OCI-LY3 (cell line): ENCODE measurements around the gene GCNT2.

Source experiments
- H2AFZ ChIP-seq: fragments of 200-600, 300-600 bp; shearing (Covaris generic); 2 replicates; pipeline ENCODE4 v1.6.0; 2014; ENCODE audit warnings: antibody characterized with exemption, low read depth, low read length
- H3K27ac ChIP-seq: fragments of 200-600, 300-600 bp; sonication (generic); 2 replicates; pipeline ENCODE4 v1.5.1; 2014; ENCODE audit warnings: mild to moderate bottlenecking, low read length, moderate library complexity, mixed read lengths
- H3K27me3 ChIP-seq: fragments of 200-600, 300-600 bp; sonication (generic); 2 replicates; pipeline ENCODE4 v1.6.1; 2014; ENCODE audit warnings: low read depth, low read length, mixed read lengths
- H3K36me3 ChIP-seq: fragments of 200-600, 300-600 bp; sonication (generic); replicated peaks from 2 replicates; pipeline ENCODE3; 2014; ENCODE audit warnings: low read depth, low read length, mixed read lengths
- H3K4me1 ChIP-seq: fragments of 300-600, 200-600 bp; sonication (generic); 2 replicates; pipeline ENCODE4 v1.6.1; 2014; ENCODE audit warnings: low read length, mixed read lengths
- H3K4me2 ChIP-seq: fragments of 200-600, 300-600 bp; sonication (generic); 2 replicates; pipeline ENCODE4 v1.6.1; 2014; ENCODE audit warnings: low read length, mixed read lengths
- H3K4me3 ChIP-seq: fragments of 300-600, 200-600 bp; sonication (generic); 2 replicates; pipeline ENCODE4 v1.5.1; 2014; ENCODE audit warnings: antibody characterized with exemption, mild to moderate bottlenecking, low read length, moderate library complexity
- H3K79me2 ChIP-seq: fragments of 300-600, 200-600 bp; shearing (Covaris generic); 2 replicates; pipeline ENCODE4 v1.6.1; 2014; ENCODE audit warnings: mild to moderate bottlenecking, low read length, mixed read lengths
- H3K9ac ChIP-seq: fragments of 300-600, 200-600 bp; shearing (Covaris generic); 2 replicates; pipeline ENCODE4 v1.6.0; 2014; ENCODE audit warnings: mild to moderate bottlenecking, low read length, moderate library complexity
- H3K9me3 ChIP-seq: fragments of 200-600, 300-600 bp; shearing (Covaris generic); 2 replicates; pipeline ENCODE4 v1.6.1; 2014; ENCODE audit warnings: low read length, mixed read lengths; ENCODE audit not compliant: insufficient read depth
- H4K20me1 ChIP-seq: fragments of 200-600, 300-600 bp; sonication (generic); 2 replicates; pipeline ENCODE4 v1.6.1; 2016; ENCODE audit warnings: low read length, mixed read lengths; ENCODE audit not compliant: insufficient read depth
- CTCF ChIP-seq: fragments of 200-600, 300-600 bp; sonication (generic); IDR thresholded peaks from 2 replicates; pipeline ENCODE4 v1.5.1; 2014; ENCODE audit warnings: antibody characterized with exemption, low read length, low read depth
- EZH2phosphoT487 ChIP-seq: fragments of 200-600 bp; shearing (Covaris generic); IDR thresholded peaks from 2 replicates; pipeline ENCODE4 v1.6.1; 2018; ENCODE audit warnings: antibody characterized with exemption, mixed run types, low read depth

Gene GCNT2

GRCh38 chr6:10520468-10520867 is 683 bp upstream of the GCNT2 start:
- no peaks in the 10 kb centered on the region for H3K36me3 ChIP-seq
- H3K27me3 ChIP-seq: no peaks in the 10 kb centered on the region
- no peak overlapping the region for H3K27ac ChIP-seq
- H2AFZ ChIP-seq: peak overlapping the region; percentile 36; the same call in 1 of the 2 replicates
- 0 out of 2 replicates have a peak overlapping the region, but pooled peaks have one; percentile 13 for H3K9ac ChIP-seq
- no peaks in the 10 kb centered on the region for H4K20me1 ChIP-seq
- H3K79me2 ChIP-seq: no peaks in the 10 kb centered on the region
- no peak overlapping the region for H3K4me3 ChIP-seq
- H3K9me3 ChIP-seq: no peaks in the 10 kb centered on the region
- H3K4me1 ChIP-seq: peaks cover 24% of the 10 kb centered on the region
- H3K4me2 ChIP-seq: peak overlapping the region; percentile 33
- TF ChIP-seq CTCF (no peak), EZH2phosphoT487 (no peak)

GRCh38 chr6:10522929-10523573 is 1.9 kb downstream of the GCNT2 start:
- Histone ChIP-seq H3K4me2 (no peak overlapping the region), H3K4me1 (peaks cover 32% of the 10 kb centered on the region), H3K27ac (no peak overlapping the region), H3K9ac (no peak overlapping the region), H4K20me1 (no peaks in the 10 kb centered on the region), H3K36me3 (no peaks in the 10 kb centered on the region), H3K9me3 (no peaks in the 10 kb centered on the region), H3K4me3 (no peak overlapping the region), H3K79me2 (no peaks in the 10 kb centered on the region), H2AFZ (no peak overlapping the region), H3K27me3 (no peaks in the 10 kb centered on the region)
- TF ChIP-seq EZH2phosphoT487: no peak
- no peak for TF ChIP-seq CTCF

GRCh38 chr6:10526156-10526555 is 5.0 kb downstream of the GCNT2 start:
- H3K79me2 ChIP-seq: peaks cover 24% of the 10 kb centered on the region
- no peak overlapping the region for H3K9ac ChIP-seq
- no peak overlapping the region for H3K4me3 ChIP-seq
- H3K27me3 ChIP-seq: no peaks in the 10 kb centered on the region
- H2AFZ ChIP-seq: no peak overlapping the region
- no peak overlapping the region for H3K4me2 ChIP-seq
- H4K20me1 ChIP-seq: no peaks in the 10 kb centered on the region
- no peaks in the 10 kb centered on the region for H3K9me3 ChIP-seq
- TF ChIP-seq CTCF: no peak
- no peak for TF ChIP-seq EZH2phosphoT487
- H3K36me3 ChIP-seq: peaks cover 2% of the 10 kb centered on the region
- no peak overlapping the region for H3K27ac ChIP-seq
- peaks cover 17% of the 10 kb centered on the region for H3K4me1 ChIP-seq

DNA sequence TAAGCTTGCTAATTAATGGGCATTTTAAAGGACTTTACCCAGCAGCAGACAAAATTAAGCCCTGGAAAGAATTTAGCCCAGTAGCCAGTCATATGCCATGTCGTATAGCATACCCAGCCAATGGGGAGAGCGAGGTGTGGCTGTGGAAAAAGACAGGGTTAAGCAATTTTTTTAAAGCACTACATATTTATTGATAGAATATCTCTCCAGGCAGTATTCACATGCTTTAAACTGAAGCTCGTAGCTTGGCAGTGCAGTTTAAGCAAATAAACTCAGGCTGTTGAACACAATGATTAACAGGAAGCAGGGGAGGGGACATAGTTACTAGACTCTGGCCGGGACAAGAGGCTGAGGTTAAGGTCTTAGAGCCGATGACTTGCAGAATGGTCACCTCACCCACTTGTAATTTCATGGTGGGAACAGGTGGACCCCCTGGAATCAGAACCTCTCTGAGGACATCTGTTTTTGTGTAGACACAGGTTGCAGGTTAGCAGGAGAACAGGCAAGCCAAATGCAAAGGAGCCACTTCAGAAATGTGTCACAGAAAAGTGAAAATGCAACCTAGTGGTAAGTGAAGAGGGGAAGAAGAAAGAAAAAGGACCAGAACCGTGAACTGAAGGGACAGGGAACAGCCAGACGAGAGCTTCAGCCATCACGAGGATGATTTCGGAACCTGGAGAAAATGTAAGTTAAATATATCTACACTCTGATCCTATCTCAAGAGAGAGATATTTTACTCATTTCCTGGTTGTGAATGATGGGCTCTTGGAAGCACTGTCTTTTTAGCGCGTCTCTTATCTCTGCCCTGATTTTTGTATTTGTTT is 7.2 kb downstream of the GCNT2 start:
- Histone ChIP-seq H4K20me1 (no peaks in the 10 kb centered on the region), H3K27ac (peak overlapping the region; percentile 100), H3K4me1 (peaks cover 33% of the 10 kb centered on the region), H2AFZ (peak overlapping the region; percentile 38; the same call in 1 of the 2 replicates), H3K79me2 (peaks cover 47% of the 10 kb centered on the region), H3K4me2 (peak overlapping the region; percentile 92), H3K4me3 (peak overlapping the region; percentile 83), H3K27me3 (no peaks in the 10 kb centered on the region), H3K36me3 (peaks cover 2% of the 10 kb centered on the region), H3K9me3 (no peaks in the 10 kb centered on the region), H3K9ac (peak overlapping the region; percentile 83)
- TF ChIP-seq CTCF: no peak
- TF ChIP-seq EZH2phosphoT487: no peak
